ENCODE data around the gene ATL3. TPM values are rescaled to one million over a fixed set of nuclear protein-coding genes. Genes with fewer than 3 reads are reported as not detected.

The ATL3 gene
- total RNA-seq, 1 experiment from 2014 or later: 32.3 TPM

DNA sequence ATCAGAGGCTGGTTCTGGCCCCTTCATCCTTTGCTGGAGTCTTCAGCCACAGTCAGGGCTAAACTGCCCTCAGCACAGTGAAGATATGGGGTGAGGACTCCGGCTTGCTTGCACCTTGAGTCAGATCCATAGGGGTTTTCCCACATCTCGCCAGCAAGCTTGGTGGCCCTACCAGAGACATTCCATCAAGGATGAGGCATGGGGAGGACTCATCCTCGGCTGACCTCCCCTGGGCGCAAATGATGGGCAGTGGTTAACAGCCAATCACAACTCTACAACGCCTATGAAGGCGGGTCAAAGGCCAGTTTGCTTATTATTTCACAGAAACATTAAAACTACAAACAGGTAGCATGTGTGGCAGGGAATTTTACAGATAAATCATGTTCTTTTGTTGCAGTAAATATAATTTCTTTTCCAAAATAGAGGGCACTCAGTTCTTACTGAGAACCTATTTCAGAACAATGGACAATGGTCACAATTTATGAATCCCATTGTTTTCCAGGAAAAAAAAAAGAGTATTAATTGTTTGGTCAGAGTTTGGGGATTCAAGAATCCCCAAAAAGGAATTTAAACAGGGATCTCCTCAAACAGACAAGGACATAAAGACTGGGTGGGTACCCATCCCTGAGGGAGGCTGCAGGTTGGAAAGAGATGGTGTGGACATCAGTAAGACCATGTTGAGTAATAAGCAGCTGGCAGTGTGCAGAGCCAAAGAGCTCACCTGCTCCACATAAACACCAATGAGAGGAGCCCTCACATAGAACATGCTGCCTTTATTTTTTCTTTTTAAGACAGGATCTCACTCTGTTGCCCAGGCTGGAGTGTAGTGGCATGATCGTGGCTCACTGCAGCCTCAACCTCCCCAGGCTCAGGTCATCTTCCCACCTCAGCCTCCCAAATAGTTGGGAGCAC is 71.7 kb downstream of the ATL3 start:
- no peaks in the 10 kb centered on the region for H3K9me2 ChIP-seq (ENCODE audit: insufficient read depth)
- no peak overlapping the region for H3K27ac ChIP-seq (ENCODE audit: low read depth, low read length)
- ChIA-PET POLR2A (no interaction called here), CTCF (no interaction called here), RAD21 (ENCODE audit: low non-redundant PET in 1 of 2, low total read pairs in 2 of 2, uncharacterized antibody in 2 of 2, unreplicated experiment in 2 of 2) (no interaction called here)
- ATAC-seq: 0 out of 2 replicates have a peak, but pooled peaks have one; percentile 46
- H3K4me1 ChIP-seq (ENCODE audit: control insufficient read depth in 1 of 2, insufficient read depth in 2 of 2, low read length in 2 of 2): 0 out of 4 replicates have a peak, but pooled peaks cover 0 to 2% of the 10 kb centered on the region in 2 experiments
- no peak overlapping the region for H3K4me2 ChIP-seq (ENCODE audit: low read length)
- H3K9ac ChIP-seq (ENCODE audit: low read length): no peak overlapping the region
- H2AFZ ChIP-seq (ENCODE audit: low read depth, low read length, poor library complexity, severe bottlenecking): no peak overlapping the region
- no peaks in the 10 kb centered on the region for H3K79me2 ChIP-seq (ENCODE audit: insufficient read depth, low read length)
- intact Hi-C loops (cut with micrococcal nuclease): loop anchor here (10.0 kb wide), 1 partner anchor 135 kb away; no protein-coding TSS in a partner anchor
- H3K36me3 ChIP-seq (ENCODE audit: control insufficient read depth in 1 of 2, insufficient read depth in 2 of 2, low read length in 2 of 2): no peaks in the 10 kb centered on the region
- H3K9me3 ChIP-seq (ENCODE audit: control insufficient read depth in 1 of 2, insufficient read depth in 1 of 2, low read depth in 1 of 2, low read length in 2 of 2): no peaks in the 10 kb centered on the region
- H3K4me3 ChIP-seq (replicated peaks in 1 of 2; ENCODE audit: low read depth in 1 of 2, low read length in 2 of 2): no peak overlapping the region
- no peaks in the 10 kb centered on the region for H3K27me3 ChIP-seq (ENCODE audit: insufficient read depth, low read length)
- no peaks in the 10 kb centered on the region for H4K20me1 ChIP-seq (ENCODE audit: insufficient read depth)
- no TSS peak for BruUV-seq (replicated peaks)
- DNase-seq (ENCODE audit: low read depth, low spot score): no peak
- TF ChIP-seq CEBPB (IDR thresholded peaks at IDR 0.05; ENCODE audit: low read depth) (no peak), TCF7L2 (IDR thresholded peaks at IDR 0.05; ENCODE audit: borderline replicate concordance, extremely low read depth, insufficient read depth, insufficient read length) (no peak), ZNF274 (IDR thresholded peaks at IDR 0.05; ENCODE audit: low read depth, low read length) (no peak), POLR2AphosphoS5 (IDR thresholded peaks at IDR 0.05; ENCODE audit: low read depth, low read length) (no peak), ELF1 (IDR thresholded peaks at IDR 0.05; ENCODE audit: borderline replicate concordance, low read depth) (no peak), YY1 (IDR thresholded peaks at IDR 0.05; ENCODE audit: extremely low read depth, insufficient replicate concordance, low read depth, low read length) (no peak), EGR1 (IDR thresholded peaks at IDR 0.05; ENCODE audit: low read depth) (no peak), SRF (IDR thresholded peaks at IDR 0.05; ENCODE audit: low read depth) (no peak), EZH2 (IDR thresholded peaks at IDR 0.05) (no peak), SIN3A (IDR thresholded peaks at IDR 0.05; ENCODE audit: low read depth) (no peak), SP1 (IDR thresholded peaks at IDR 0.05; ENCODE audit: low read depth) (no peak), EZH2phosphoT487 (IDR thresholded peaks at IDR 0.05; ENCODE audit: borderline replicate concordance) (no peak), FOSL1 (IDR thresholded peaks at IDR 0.05; ENCODE audit: low read depth) (no peak), CBX3 (IDR thresholded peaks at IDR 0.05; ENCODE audit: low read depth) (no peak), POLR2A (IDR thresholded peaks at IDR 0.05; ENCODE audit: borderline replicate concordance, extremely low read depth, insufficient read depth, insufficient read length) (no peak), JUND (IDR thresholded peaks at IDR 0.05) (no peak)
- TF ChIP-seq, protein P1, sequence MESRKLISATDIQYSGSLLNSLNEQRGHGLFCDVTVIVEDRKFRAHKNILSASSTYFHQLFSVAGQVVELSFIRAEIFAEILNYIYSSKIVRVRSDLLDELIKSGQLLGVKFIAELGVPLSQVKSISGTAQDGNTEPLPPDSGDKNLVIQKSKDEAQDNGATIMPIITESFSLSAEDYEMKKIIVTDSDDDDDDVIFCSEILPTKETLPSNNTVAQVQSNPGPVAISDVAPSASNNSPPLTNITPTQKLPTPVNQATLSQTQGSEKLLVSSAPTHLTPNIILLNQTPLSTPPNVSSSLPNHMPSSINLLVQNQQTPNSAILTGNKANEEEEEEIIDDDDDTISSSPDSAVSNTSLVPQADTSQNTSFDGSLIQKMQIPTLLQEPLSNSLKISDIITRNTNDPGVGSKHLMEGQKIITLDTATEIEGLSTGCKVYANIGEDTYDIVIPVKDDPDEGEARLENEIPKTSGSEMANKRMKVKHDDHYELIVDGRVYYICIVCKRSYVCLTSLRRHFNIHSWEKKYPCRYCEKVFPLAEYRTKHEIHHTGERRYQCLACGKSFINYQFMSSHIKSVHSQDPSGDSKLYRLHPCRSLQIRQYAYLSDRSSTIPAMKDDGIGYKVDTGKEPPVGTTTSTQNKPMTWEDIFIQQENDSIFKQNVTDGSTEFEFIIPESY (IDR thresholded peaks at IDR 0.05; ENCODE audit: extremely low read depth, insufficient replicate concordance, low read length): no peak
- TF ChIP-seq, protein P2, sequence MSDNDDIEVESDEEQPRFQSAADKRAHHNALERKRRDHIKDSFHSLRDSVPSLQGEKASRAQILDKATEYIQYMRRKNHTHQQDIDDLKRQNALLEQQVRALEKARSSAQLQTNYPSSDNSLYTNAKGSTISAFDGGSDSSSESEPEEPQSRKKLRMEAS (IDR thresholded peaks at IDR 0.05): no peak
- TF ChIP-seq, protein P3, sequence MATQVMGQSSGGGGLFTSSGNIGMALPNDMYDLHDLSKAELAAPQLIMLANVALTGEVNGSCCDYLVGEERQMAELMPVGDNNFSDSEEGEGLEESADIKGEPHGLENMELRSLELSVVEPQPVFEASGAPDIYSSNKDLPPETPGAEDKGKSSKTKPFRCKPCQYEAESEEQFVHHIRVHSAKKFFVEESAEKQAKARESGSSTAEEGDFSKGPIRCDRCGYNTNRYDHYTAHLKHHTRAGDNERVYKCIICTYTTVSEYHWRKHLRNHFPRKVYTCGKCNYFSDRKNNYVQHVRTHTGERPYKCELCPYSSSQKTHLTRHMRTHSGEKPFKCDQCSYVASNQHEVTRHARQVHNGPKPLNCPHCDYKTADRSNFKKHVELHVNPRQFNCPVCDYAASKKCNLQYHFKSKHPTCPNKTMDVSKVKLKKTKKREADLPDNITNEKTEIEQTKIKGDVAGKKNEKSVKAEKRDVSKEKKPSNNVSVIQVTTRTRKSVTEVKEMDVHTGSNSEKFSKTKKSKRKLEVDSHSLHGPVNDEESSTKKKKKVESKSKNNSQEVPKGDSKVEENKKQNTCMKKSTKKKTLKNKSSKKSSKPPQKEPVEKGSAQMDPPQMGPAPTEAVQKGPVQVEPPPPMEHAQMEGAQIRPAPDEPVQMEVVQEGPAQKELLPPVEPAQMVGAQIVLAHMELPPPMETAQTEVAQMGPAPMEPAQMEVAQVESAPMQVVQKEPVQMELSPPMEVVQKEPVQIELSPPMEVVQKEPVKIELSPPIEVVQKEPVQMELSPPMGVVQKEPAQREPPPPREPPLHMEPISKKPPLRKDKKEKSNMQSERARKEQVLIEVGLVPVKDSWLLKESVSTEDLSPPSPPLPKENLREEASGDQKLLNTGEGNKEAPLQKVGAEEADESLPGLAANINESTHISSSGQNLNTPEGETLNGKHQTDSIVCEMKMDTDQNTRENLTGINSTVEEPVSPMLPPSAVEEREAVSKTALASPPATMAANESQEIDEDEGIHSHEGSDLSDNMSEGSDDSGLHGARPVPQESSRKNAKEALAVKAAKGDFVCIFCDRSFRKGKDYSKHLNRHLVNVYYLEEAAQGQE (IDR thresholded peaks at IDR 0.05; ENCODE audit: low read depth): no peak
